NCI-H1092 (cell line): ENCODE data around the gene PPIL1.

ENCODE experiments used
- DNase-seq: peaks from one replicate; lab custom pipeline; 2025; lab: John Stamatoyannopoulos, UW

PPIL1 gene

DNA sequence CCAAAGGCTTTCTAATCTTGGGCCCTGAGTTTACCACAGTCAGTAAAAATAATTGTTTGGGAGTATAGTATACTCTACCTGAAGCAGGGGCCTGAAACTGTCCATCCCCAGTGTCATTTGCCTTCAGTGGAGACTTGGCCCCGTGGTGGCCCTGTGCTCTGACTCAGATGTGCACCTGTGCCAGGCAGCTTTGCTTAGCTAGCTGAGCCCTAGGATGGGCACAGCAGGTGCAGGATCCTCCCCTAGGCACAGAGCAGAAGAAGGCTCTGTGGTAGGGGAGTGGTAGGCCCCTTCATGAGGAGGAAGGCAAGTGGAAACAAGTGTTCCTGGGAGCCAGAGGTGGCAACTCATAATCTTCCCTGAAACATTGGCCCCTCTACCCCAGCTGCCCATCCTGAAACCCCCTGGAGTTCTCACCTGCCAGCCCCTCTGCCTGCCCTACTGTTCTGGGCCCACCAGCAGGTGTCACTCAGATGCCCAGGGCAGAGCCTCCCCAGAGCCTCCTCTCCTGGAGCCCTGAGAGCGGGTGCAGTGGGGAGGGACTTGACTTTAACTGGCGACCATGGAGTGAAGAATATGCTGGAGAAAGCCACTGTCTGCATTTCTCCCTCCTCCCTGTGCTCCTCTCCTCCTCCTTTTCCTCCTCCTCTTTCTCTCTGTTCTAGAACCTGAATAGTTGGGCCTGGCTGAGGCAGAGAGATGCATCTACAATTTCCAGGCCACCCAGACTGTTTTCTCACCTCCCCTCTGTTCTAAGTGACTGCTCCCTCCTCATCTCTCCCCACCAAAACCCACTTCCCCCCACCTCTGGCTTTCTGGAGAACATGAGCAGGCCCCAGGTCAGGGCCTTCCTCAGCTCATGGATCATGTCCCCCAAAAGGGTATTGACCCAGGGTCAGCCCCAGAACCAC lies 38.2 kb downstream of the PPIL1 start:
- DNase-seq = no peak

DNA sequence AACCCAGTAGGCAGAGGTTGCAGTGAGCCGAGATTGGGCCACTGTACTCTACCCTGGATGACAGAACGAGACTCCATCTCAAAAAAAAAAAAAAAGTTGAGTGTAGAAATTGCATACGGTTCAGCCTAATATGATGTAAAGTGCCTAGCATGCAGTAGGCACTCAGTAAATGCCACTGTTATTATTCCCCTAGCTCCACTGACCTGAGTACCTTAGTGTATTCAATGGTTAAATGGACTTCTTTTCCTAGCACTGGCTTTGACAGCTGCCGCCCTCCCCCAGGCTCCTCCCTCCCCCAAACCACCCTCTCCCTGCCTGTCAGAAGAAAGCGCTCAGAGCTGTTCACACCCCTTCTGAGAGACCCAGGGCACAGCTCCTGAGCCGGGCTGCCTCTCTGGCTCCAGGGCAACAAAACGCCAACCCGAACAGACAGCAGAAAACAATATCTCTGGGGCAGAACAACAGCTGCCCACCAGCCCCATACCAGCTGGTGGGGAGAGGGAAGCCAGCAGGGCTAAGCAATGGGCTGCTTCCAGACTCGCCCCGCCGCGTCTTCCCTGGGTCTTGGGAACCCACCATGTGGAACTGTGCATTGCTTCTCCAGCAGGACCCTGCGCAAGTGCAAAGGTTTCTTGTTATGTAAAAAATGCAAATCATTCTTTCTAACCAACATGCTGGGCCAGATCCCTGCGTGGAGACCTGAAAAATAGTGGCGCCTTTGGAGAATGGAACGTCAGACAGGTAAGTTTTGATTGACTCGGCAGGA lies 39.8 kb downstream of the PPIL1 start:
- DNase-seq = no peak

DNA sequence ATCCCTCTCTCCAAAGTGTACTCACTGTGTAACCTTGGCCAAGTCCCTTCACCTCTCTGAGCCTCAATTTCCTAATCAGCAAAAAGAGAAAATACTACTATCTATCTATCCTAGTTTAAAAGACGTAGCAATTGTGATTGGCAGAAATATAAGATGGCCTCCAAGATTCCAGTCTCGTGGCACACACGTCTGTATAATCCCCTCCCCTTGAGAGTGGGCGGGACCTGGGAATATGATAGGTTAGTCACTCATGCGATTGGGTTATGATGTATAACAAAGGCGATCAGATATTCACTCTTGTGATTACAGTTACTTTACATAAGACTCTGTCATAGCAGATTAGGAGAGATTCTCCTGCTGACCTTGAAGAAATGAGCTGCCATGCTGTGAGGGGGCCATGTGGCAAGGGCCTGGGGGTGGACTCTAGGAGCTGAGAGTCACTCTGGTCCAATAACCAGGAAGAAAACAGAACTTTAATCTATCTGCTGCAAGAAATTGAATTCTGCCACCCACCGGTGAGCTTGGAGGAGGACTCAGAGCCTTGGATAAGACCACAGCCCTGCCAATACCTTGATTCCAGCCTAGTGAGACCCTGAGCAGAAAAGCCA lies 41.3 kb downstream of the PPIL1 start:
- no peak for DNase-seq

DNA sequence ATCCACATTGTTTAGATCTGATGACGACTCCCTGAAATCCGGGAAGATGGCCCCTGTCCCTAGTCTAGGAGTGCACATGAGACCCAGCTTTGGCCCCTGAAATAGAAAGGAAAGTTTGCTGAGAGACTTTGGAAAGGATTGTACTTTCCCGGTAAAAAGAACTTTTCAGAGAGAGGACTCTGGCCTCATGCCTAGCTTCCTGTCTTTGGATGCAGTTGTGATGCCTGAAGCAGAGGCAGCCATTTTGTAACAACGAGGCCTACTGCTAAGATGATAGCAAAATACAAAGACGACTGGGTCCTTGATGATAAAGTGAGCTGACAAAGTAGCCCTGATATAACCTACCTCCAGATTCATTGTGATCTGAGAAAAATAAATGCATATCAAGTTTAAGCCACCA lies 42.3 kb downstream of the PPIL1 start:
- no peak for DNase-seq

DNA sequence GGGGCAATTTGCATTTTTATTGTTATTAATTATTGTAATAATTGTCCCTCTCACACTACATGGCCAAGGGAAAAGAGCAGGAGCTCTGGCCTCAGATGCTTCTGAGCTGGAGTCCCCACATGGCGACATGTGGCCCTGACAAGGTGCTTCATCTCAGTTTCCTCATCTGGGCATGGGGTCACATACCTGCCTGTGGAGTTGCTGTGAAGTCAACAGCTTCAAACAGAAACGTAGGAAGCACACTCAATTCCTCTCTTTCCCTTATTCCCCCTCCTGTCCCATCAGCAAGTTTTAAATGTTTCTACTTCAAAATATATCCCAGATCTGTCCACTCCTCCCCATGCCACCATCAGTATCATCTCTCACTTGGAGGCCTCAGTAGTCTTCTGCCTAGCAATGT lies 44.0 kb downstream of the PPIL1 start:
- no peak for DNase-seq

DNA sequence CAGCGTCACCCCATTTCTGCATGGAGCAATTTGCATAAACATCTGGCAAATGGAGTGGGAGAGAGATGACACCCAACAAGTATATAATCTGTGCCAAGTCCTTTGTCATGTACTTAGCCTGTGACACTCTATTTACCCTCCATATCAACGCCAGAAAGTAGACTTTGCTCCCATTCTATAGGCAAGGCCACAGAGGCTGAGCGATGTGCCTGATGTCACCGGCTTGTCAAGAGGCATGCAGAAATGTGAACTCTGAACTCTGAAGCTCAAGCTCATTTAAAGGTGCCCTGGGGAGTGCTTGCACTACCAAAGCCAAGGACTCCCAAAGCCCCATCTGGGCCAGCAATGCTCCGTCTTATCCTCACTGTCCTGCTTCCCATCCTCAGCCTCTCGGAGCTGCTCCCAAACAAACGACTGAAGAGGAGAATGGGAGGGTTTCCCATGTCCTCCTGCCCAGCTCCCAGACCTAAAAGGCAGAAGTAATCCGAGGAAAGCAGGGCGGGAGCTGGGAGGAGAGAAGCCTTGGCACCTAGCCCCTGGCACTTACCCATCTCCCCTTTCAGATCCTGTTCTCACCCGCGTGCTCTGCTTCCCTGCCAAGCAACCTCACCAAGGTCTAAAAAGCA lies 44.6 kb downstream of the PPIL1 start:
- DNase-seq = peak; percentile 71

DNA sequence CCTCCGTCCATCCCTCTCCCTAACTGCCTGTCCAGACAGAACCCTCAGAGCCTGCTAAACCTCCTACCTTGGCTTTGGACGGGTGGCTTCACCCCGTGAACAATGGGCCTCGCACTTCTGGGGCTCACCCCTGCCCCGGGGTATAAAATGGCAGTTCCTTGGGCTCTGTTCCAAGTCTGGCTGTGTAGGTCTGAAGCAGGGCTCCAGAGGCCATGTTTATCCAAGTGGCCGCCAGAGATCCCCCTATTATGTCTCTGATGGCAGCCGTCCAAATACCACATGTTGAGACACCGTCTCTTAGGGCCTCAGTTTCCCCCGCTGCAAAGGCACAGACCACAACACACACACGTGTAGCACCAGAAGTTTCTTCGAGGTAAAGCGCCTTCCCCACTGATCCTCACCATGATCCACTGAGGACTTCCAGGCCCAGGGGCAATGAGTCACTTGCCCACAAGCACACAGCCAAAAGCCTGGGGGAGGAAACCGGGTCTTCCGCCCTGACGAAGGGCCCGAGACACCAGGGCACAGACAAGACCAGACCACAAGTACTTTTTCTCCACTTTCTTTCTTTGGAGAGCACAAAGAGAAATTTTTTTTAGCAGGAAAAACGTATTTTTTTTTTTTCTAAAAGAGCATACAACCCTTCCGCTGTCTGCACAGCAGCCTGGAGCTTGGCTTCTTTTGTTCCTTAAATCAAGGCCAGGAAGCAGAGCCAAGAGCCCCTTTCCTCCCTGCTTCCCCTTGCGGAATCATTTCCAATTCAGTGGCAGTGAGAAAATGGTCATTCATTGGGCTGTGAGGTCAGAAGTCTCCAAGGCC lies 47.1 kb downstream of the PPIL1 start:
- no peak for DNase-seq

DNA sequence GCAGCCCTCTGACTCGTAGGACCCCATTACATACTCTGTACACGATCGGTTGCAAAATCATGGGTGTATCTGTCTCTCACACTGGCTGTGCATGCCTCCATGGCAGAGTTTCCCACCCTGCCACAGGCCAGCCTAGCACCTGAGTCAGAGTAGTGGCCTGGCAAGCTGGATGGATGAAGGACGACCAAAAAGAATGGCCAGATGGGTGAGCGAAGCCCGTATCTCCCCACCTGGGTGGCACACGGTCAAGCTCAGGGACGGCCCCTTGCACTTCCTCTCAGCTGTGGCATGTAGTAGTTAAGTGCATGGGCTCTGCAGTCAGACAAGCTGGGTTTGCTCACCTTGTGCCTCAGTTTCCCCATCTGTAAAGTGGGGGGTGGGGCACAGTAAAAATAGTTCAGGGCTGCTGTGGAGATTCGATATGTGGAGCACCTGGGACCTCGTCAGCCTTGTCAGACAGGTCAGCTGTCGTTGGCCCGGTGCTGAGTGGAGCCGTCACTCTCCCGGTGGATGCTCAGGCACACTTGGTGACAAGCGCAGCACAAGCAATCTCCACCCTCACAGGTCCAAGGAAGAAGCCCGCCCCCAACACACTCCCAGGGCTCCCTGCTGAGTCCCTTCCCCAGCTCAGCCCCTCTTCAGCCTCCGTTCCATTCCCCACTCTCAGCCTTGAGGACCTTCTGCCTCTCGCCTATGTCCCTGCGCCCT lies 47.9 kb downstream of the PPIL1 start:
- no peak for DNase-seq

DNA sequence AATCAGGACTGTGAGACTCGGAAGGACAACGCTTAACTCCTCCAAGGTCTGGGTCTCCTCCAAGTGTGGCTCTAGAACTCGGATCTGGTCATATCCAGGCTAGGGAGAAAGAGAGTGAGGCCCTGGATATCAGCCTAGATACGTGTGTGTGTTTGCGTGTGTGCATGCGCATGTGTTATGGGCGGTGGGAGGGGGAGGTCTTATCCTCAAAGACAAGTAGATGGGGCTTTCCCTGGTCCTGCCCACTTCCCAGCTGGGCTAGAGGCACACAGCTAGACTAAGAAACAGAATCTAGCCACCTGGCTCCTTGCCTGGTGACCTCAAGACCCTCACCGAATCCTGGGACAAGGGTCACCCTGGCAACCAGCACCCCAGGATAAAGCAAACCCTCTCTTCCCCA lies 48.6 kb downstream of the PPIL1 start:
- DNase-seq = no peak

DNA sequence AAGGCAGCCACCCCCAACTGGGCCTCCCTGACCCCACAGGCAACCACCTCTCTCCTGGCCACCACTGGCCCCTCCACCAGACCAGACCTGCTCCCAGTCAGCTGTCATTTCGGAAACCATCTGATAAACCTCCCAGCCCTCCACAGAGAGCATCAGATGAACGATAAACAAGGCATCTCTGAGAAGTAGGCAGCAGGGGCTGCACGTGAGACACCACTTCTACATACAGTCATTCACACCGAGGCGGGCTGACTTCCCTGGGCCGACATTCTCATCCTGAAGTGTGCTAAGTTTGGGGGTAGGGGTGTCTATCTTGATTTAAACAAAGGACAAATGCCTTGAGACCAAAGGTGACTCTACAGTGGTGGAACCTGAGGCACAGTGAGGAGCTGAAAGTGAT lies 49.2 kb downstream of the PPIL1 start:
- DNase-seq = no peak

DNA sequence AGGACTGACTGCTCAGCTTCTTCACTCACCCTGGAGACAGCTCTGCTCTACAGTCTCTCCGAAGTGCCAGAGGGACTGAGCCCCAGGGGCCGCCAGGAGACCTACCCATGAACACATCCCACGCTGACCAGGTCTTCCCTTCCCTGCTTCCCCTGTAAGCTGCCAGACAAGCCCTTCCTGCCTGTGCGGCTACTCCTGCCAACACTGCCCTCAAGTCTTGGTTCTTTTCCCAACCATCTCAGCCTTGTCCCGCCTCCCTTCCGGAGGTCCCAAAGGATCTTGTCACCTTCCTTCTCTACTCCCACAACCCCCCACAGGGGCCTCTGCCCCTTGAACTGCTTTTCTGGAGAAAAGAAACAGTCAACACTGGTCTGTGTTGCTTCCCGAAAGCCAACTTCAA lies 50.4 kb downstream of the PPIL1 start:
- DNase-seq = no peak

DNA sequence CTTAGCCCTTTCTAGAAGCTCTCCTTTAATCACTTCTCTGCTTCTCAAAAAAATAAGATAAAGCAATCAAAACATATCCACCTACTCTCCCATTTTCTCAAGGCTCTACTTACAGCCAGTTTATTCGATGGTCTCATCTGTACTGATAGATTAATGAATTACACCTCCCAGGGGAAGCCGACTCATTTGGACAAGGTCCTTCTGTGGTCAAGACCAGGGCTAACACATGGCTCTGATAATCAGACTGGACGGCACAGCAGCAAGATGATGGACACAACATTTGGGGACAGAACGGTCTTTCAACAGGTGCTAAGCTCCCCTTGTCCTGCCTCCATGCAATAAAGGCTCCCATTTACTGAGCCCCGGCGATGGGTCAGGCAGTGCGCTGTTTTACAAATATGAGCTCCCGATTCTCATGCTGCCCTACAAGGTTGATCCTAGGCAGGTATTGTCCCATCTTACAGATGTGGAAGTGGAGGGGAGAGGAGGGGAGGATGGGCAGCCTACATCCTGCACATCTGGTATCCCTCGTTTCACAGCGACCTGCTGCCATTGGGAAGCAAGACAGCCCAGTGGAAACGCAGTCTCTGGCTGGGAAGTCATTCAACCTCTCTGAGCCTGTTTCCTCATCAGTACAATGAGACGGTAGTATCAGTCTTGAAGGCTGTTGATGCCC lies 51.0 kb downstream of the PPIL1 start:
- DNase-seq = no peak

DNA sequence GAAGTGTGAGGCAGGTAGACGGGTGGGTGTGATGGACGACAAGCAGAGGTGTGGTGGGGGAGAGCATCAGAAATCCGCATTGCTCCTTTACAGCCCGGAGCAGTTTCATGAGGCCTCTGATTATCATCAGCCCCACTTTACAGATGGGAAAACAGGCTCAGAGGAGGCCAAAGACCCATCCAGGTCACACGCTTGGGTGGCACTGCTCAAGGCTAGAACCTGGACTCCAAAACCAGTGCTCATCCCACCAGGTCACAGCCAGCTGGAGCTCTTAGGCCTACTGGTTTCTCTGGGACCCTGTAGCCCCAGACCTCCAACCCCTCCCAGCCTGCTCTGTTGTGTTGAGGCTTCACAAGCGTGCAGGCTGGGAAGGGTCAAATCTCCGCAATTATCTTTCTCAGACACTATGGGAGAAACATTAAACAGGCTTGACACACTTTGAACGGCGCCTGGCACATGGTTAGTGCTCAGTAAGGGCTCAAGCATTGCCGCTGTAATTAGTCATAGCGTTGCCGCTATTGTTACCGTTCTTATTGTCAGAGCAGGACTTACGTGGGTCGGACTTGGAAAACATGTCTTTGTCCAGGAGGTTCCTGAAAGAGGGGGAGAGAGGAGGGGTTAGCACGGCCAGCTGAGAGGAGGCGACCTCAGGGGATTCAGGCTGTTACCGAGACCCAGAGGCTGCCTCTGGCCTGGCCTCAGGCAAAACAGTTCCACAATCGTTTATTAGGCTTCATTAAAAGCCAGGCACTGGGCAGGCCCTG lies 51.9 kb downstream of the PPIL1 start:
- DNase-seq = no peak

DNA sequence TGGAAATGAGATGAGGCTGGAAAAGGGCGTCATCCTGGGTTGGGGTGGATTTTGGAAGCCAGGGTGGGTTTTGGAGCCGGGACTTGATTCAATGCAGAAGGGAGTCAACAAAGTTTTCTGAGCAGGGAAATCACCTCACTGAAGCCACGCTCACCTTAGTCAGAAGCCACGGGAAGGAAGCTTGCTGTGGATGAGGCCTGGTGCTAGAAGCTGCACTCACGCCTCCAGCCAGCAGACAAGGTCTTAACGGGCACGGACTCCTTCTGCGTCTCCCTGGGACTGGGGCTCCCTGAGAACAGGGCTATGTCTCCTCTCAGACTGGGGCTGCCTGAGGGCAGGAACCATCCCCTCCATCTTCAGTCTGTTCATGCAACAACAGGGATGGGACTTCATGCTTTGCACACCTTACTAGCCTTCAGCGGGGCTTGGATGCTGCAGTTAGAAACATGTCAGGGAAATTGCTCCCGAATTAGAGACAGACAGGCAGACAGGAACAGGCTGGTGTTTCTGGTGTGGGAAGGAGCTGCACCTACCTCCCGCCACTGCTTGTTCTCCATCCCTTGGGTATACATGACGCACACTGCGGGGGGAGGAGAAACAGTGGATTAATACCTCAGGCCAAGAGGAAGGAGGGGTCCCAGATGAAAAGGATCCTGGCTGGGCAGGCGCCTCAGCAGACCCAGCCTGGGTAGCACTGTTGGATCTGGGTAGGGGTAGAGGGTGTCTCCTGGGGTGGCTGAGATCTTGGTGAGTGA lies 52.8 kb downstream of the PPIL1 start:
- no peak for DNase-seq

DNA sequence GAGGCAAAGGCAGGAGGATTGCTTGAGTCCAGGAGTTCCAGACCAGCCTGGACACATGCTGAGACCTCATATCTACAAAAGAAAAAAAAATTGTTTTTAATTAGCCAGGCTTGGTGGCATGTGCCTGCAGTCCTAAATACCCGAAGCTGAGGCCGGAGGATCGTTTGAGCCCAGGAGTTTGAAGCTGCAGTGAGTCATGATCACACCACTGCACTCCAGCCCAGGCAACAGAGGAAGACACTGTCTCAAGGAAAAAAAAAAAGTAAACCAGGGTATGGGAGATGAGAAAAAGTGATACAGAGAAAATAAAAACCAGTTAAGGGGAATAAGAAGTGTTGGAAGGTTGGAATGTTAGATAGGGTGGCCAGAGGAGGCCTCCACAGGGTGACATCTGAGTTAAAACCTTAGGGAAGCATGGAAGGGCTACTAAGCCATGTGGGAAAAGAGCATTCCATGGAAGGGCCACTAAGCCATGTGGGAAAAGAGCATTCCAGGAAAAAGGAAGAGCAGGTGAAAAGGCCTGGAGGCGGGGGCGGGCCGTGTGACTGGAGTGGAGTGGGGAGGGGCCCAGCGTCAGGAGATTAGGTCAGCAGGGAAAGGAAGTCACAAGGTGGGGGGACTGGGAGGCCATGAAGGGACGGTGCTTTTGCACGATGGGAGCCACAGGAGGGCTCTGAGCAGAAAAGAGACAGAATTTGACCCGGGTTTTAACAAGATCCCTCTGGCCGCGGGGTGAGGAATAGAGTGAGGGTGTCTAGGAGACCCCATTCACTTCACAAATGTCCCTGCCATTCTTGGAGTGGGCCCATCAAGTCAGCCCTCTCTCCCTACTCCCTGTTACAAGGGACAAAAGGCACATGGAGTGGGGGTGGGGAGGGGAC lies 53.7 kb downstream of the PPIL1 start:
- no peak for DNase-seq

DNA sequence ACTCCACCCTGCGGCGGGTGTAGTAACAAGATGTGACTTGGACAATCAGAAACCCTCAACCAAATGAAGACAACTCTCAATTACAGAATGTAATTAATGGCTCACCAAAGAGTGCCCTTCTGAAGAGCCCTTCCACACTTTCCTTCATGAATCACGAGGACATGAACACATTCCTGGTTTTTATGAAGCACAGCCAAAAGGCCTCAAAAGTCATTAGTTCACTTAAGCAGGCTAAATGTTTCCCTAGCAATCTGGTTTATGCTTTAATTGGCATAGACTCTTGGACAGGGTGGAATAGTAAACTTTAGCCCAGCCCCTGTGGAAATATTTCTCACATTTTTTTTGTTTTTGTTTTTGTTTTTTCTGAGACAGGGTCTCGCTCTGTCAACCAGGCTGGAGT lies 55.8 kb downstream of the PPIL1 start:
- DNase-seq = no peak

DNA sequence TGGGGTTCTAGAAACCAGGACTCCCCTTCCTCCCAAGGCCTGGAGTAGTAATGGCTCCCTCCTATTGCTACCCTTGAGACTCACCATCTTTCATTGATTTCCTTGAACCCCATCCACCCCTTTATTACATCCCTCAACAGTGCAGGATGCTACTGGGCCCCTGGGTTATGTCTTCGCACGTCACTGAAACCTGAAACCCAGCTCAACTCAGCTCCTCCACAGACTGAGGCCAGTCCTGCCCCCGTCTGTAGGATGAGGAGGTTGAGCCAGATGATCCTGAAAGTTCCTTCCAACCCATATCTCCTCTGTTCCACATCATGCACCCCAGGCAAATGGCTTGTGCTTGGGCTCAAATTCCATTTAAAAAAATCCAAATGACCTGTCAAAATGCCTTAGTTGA lies 56.8 kb downstream of the PPIL1 start:
- no peak for DNase-seq
